GM23248 (cell line): ENCODE data around the gene GTF2IRD1.

Experiments
- EZH2 ChIP-seq: fragments of 200-600 bp; sonication (generic); IDR thresholded peaks from 2 replicates; pipeline ENCODE4 v1.6.1; 2018; ENCODE audit warnings: antibody characterized with exemption, mild to moderate bottlenecking; ENCODE audit not compliant: insufficient read depth, poor library complexity, severe bottlenecking
- EZH2phosphoT487 ChIP-seq: fragments of 200-600 bp; sonication (generic); IDR thresholded peaks from 2 replicates; pipeline ENCODE4 v1.6.1; 2018; ENCODE audit warnings: antibody characterized with exemption, moderate library complexity, mild to moderate bottlenecking, low read depth; ENCODE audit not compliant: insufficient read depth

- TF ChIP-seq EZH2phosphoT487, result no peak
- no peak for TF ChIP-seq EZH2
These were observed 121.5 kb downstream of the GTF2IRD1 start for GRCh38 chr7:74575083-74575784.
